GM19468 (cell line): ENCODE measurements around the gene KCNG2.
"Not testable (repeated sequence)": the region's sequence is repeated elsewhere in the genome, so short reads cannot be mapped to it uniquely, and the experiment has no call there.

Experiments used
- ATAC-seq: cut with Tn5 transposase; IDR thresholded peaks from one replicate; pipeline ENCODE4 v1.9.1; 2021; ENCODE audit warnings: mild to moderate bottlenecking, moderate library complexity, moderate number of reproducible peaks; ENCODE audit not compliant: unreplicated experiment; ENCODE audit errors: extremely low read depth

KCNG2 gene

DNA sequence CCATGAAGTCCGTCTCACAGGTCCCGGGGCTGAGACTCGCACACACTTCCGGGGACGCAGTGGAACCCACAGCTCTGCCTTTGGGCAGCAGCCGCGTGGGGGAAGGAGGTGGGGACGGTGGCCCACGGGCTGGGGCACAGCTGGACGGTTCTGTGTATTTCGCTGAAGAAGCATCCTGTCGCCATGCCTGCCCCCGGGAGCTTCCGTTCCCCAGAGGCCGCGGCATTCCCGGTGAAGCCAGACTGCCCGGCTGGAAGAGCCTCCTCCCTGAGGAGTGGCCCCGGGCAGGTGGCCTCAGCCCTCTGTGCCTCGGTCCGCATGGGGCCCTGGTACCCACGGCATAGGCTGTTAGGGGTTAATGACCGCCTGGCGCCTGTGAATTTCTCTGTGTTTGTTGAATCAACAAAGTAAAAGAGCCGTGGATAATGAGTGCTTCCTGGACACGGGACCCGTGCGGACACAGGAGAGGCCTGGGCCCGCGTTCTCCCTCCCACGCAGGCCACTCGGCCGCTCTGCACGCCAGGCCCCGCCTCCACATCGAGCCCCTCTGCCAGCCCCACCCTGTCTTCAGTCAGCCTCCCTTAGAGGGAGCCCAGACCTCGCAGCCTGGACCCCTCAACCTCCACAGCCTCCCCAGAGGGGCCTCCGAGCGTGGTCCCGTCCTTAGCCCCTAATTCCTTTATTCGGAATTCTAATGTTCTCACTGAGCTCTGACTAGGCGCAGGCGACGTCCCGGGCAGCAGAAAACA lies 51.0 kb downstream of the KCNG2 start:
- no peak for ATAC-seq

DNA sequence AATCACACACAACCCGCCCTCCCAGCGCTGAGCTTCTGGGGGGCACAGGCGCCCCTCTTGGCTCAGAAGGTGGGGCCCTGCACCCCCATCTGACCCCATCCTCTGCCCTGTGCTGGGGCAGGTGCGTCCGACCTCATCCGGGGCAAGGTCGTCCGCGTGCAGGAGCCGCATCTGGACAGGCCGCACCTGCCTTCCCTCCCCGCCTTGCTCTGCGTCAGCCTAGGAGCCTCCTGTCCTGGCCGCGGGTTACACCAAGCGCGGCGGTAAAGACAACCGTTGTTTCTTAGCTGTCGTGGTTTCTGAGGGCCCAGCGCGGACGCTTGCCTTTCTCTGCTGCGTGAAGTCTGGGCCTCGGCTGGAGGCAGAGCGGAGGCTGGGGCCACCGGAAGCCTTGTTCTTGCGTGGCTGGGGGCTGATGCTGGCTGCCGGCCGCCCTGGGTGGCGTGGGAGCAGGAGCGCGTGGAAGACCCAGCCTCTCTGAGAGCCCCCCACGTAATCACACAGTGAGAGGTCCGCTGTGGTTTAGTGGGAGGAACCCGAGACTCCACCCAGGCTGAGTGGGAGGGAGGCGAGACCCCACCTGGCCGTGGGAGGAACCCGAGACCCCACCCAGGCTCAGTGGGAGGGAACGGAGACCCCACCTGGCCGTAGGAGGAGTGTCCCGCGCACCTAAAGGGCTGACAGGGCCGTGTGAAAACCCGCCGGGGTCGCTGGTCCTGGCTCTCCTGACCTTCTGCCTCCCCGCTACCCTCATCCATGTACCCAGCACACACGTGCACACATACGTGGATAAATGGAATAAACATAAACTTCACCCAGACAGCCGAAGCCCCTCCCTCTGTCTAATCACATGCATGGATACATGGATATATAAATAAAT lies 51.8 kb downstream of the KCNG2 start:
- no peak for ATAC-seq

DNA sequence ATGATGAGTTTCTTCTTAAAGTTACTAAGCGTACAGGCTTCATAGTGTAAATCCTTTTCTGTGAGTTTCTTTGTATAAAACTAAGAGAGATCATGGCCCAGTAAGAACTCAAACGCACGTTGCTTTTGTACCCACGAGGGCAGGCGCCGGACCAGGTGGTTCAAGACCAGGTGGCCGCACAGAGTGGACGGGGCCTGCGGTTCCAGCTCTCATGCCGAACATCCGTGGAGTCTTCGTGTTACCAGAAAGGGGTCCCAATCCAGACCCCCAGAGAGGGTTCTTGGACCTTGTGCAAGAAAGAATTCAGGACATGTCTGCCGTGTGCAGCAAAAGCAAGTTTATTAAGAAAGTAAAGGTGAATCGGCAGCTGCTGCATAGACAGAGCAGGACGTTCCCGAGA lies 53.0 kb downstream of the KCNG2 start:
- no peak for ATAC-seq

DNA sequence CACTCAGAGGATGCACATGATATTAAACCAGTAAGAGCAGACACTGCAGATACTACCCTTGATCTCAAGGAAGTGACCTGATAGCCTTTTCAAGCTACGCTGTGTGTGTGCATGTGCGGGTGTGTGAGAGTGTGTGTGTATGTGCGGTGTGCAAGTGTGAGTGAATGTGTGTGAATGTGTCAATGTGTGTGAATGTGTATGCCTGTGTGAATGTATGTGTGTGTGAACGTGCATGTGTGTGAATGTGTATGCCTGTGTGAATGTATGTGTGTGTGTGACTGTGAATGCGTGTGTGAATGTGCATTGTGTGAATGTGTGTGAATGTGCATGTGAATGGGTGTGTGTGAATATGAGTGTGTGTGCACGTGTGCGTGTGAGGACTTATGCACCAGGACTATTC lies 53.8 kb downstream of the KCNG2 start:
- ATAC-seq = no peak

DNA sequence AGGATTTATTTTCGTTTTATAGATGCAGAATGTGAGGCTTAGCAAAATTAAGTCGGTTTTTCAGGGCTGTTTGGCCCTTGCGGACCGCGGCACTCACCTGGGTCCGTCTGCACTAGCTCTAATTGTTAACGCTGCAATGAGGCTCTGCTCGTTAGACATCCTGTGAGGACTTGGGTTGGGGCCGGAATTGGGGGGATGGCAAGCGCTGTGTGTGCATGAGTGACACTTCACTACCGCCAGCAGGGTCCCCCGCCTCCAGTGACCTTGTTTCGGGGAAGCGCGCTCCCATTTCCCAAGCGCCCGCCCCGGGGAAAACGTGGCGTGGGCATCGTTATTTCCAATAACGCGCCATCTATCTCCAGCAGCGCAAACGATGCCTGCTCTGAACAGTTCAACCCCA lies 54.2 kb downstream of the KCNG2 start:
- ATAC-seq = no peak

DNA sequence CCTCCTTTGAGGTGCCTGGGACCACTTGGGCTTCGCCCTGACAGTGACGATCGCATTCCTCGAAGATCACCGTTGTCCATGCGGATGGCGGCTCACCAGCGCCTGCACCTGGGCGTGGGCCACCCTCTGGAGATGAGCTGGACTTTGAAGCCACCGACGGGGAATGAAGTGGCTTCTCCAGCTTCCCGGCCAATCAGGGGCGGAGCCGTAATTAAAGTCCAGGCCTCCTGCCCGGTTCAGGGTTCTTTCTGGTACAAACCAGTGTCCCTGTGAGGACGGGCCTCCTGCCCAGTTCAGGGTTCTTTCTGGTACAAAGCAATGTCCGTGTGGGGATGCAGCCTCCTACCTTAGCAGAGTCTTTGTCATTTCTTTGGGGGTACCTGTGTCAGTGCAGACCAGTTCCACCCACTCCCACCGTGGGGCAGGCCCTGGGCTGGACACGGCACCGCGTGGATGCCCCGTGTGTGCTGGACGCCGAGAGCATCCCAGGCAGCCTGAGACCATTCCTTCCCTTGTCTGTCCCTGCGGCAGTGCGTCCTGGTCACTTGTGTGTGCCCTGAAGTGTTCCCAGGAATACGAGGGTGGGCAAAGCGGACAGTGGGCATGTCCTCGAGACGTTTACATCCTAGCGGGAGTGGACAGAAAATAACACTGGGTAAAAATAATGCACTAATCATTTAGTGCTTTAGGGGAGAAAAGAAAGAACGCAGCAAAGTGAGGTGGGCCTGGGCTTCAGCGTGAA lies 55.0 kb downstream of the KCNG2 start:
- ATAC-seq = no peak

DNA sequence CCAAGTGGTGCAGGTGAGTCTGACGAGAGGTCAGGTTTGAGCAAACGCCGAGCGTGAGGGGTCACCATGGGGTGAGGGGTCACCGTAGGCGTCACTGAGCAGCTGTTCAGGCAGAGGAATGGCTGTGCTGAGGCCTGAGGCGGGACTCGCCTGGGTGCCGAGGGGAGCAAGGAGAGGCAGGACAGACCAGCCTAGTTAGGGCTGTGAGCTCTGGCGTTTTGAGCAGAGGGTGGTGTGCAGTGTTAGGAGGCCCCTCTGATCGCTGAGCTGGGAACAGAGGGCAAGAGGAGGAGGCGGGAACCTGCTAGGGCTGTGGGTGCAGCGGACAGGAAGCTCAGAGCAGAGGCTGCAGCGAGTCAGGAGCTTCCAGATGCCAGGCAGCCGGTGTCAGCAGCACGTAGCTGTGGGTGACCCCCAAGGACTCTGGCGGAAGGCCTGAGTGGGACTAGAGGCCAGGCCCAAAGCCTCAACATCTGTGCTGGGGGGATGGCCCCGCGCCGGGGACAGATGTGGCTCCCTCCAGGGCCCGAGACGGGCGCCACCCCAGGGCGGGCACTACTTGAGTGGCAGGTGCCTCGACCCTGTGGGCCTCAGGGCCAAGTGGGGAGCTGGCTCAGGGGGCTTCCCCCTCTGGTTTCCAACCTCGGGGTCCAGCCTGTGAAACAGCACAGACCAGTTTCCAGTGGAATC lies 55.7 kb downstream of the KCNG2 start:
- ATAC-seq = no peak

DNA sequence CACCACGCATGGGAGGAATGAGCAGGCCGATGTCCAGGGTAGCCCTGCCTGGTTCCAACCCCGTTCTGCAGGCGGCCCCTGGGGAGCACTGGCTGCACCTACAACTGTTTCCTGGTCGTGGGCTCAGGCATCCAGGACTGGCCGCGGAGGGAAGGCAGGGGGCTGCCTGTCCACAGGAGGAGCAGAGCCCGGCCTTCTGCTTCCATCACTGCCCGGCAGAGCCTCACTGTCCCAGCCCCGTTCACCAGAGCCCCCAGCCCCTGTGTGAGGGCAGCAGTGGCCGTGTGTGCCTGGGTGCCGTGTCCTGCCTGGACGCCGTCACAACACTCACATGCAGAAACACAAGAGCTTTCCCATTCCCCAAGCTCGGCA lies 56.2 kb downstream of the KCNG2 start:
- ATAC-seq = no peak

DNA sequence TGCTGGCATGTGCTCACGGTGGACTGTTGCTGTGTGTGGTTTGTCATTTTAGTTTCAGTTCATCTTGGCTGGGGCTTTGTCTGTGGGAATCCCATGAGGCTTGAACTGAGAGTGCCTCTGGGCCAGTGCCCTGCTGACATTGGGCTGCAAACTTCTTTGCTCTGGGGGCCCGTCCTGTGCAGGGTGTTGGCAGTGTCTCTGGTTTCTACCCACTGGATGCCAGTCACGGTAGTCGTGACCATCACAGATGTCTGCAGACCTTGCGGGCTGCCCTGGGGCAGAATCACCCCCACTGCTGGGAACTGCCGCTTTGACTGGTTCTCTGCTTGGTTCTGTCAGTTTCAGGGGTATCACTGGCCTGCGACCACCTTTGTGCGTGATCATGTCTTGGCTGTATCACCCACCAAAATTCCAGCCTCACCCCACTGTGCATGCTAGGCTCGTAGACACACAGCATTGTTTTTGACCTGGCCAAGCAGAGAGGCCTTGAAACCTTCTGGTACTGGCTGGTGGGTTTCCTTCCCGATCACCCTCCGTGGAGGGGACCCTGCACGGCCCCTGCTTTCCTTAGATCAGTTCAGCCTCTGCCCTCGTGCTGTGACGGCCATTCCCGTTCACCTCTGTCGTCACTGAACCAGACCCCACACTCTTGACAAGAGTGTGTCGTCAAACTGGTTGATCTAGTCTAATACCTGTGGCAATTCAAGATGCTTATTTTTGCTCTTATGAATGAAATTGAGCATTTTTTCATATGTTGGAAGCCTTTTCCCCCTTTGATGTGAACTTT lies 57.6 kb downstream of the KCNG2 start:
- no peak for ATAC-seq

DNA sequence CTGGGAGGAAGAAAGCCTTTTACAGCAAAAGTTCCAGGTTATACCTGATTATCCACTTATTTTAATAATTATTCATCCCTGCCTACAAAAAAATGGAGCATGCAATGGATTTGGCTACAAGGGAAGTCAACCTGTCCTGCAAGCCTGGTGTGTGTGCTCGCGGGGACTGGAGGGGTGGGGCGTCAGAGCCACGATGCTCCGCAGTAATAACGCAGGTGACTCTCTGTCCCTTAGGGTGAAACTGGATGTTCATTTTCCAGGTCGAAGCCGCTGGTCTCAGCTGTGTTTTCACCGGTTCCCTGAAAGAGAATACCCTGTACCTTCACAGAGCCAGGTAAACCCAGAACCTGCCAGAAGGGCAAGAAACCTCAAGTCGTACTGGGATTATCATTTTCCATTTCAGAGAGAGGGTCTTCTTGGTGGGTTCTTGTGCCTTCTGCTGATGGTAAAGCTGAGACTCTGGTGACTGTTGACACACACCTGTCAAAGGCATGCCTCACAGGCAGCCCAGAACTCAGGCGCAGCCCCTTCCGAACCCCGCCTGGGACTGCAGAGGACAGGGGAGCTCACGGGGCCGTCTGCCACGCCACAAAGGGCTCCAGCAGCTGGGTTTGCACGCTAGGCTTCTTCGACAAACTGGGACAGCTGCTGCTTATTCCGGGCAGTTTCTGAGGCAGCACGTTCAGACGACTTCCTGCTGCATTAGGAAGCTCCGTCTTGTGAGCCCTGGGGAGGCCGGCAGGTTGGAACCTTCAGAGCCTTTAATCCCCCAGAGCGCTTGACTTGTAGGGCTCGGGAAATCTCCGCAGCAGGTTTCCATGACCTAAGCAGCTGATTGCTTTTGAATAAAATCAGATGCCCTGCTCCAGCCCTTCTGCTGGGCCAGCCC lies 58.6 kb downstream of the KCNG2 start:
- no peak for ATAC-seq

DNA sequence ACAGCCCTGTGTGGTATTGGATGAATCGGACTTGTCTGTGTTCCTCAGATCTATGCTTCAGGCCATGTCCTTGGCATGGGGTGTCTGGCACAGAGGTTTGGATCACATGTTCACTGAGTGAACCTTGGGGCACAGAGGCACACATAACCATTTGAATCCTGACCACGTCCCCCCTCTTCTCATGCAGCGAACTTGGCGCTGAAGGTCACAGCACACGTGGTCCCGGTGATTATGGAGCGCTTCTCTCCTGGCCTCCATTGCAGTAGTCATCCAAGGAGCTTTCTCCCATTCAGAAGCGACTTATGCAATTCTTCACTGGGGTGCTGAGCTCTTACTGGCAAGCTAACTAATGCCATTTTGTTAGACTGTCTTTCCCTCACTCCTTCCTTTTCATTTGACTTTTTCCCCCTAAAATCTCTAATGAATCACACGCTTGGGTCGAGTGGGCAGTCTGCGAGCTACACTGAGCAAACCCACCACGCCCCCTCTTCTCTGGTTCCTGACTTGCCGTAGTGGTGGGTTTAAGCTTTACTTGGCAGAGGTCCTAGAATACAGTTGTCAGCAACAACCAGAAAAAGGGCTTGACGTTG lies 59.4 kb downstream of the KCNG2 start:
- ATAC-seq = no peak

DNA sequence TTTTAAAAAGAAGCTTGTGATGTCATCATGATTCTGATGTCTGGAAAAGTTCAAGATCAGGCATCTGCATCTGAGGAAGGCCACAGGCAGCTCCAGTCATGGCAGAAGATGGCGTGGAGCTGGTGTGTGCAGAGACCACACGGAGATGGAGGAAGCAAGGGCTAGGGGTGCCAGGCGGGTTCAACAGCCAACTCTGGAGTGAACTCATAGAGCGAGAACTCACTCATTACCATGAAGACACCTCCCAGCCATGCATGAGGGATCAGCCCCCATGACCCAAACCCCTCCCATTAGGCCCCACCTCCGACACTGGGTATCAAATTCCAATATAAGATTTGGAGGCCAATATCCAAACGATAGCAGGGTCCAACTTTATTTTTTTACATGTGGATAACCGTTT lies 61.6 kb downstream of the KCNG2 start:
- ATAC-seq = no peak

DNA sequence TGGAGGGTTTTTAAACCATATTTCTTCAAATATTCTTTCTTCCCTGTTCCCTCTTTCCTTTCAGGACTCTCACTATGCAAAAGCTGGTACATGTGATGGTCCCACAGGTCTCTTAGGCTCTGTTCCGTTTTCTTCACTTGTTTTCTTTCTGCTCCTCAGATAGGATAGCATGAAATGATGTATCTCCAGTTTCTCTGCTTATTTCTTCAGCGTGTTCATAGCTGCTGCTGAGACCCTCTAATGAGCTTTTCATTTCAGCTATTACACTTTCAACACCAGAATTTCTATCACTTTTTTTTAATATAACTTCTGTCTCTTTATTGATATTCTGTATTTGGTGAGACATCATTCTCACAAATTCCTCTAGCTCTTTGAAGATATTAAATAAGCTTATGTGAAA lies 63.9 kb downstream of the KCNG2 start:
- no peak for ATAC-seq

DNA sequence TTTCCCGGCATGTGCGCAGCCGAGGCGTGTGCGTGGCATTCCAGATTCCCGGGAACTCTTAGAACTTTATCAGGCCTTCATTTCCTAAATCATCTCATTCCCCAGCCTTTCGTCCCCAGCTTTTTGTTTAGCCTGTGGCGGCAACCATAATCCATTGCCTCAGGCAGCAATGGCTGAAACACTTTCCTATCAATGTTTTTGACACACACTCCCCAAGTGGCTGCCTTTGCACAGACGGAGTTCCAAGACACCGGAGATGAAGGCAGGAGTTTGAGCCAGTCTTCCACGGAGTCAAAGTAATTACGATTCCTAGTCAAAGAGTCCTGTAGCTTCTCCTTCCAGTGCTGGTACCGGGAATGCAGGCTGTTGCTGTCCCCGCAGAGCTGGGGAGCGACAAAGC lies 64.8 kb downstream of the KCNG2 start:
- ATAC-seq = no peak

DNA sequence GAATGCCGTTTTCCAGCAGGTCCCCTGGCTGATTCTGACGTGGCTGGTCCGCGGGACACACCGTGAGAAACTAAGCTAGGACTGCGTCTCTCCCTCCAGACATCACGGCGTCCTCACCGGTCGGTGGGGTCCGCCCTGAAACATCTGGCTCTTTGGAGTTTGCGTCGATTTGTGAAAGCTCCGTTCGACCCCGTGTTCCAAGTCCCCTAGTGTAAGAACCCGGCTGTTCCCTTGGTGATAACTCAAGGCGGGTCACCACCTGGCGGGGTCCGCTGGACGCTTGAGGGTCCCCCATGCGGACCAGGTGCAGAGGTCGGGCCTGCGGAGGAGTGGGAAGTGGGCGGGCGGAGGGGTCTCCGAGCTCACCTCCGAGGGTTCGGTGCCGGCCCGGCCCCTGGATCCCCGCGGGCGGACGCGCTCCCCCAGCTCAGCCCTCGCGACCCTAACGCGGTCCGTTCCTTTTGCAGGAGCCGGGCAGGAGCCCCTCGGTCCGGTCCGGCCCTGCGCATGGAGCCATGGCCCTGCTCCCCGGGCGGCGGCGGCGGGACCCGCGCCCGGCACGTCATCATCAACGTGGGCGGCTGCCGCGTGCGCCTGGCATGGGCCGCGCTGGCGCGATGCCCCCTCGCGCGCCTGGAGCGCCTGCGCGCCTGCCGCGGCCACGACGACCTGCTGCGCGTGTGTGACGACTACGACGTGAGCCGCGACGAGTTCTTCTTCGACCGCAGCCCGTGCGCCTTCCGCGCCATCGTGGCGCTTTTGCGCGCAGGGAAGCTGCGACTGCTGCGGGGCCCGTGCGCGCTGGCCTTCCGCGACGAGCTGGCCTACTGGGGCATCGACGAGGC lies 65.6 kb downstream of the KCNG2 start:
- no peak for ATAC-seq

DNA sequence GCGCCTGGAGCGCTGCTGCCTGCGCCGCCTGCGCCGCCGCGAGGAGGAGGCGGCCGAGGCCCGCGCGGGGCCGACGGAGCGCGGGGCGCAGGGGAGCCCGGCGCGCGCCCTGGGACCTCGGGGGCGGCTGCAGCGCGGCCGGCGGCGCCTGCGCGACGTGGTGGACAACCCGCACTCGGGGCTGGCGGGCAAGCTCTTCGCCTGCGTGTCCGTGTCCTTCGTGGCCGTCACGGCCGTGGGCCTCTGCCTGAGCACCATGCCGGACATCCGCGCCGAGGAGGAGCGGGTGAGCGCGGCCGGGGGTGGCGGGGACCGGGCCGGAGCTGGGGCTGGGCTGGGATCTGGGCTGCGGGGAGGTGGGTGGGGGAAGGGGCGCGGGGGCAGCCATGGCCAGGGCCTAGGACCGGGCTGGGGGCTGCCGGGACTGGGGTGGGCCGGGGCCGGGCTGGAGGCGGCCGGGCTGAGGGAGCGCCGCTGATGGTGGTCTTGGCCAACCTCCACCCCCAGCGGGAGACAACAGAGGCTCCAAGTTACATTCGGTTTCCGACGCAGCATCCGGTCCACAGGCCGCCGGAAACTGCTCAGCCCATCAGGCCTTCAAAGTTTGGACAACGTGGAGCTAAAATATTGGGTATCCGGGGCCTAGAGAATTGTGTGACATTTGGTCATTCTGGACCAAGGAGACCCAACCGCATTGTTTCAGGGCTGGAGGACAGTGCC lies 66.4 kb downstream of the KCNG2 start:
- no peak for ATAC-seq

DNA sequence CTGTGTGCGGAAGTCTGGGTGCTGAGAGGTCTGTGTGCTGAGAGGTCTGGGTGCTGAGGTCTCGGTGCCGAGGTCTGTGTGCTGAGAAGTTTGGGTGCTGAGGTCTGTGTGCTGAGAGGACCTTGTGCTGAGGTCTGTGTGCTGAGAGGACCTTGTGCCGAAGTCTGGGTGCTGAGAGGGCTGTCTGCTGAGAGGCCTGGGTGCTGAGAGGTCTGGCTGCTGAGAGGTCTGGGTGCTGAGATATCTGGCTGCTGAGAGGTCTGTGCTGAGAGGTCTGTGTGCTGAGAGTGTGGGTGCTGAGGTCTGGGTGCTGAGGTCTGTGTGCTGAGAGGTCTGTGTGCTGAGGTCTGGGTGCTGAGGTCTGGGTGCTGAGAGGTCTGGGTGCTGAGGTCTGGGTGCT lies 67.2 kb downstream of the KCNG2 start:
- not testable (repeated sequence) for ATAC-seq
